HL-60 (cell line): Measurements from ENCODE around the gene EPB41L2.

ENCODE experiments used
- DNase-seq, 2 experiments: peaks; one replicate each; pipeline ENCODE4 v3.0.0-alpha.2; 2010 to 2020; ENCODE audit warnings: low read depth in 1 of 2, low spot score in 1 of 2
- H3K27ac ChIP-seq: fragments of 250-450 bp; sonication (Bioruptor Pico); replicated peaks from 2 replicates; pipeline ENCODE4 v1.5.1; 2020; ENCODE audit warnings: mild to moderate bottlenecking, moderate library complexity
- H3K27me3 ChIP-seq: fragments of 250-450 bp; sonication (Bioruptor Pico); 2 replicates; pipeline ENCODE4 v1.5.1; 2021; ENCODE audit warnings: mild to moderate bottlenecking, moderate library complexity; ENCODE audit not compliant: insufficient read depth, poor library complexity, severe bottlenecking
- H3K4me3 ChIP-seq: replicated peaks from 2 replicates; pipeline ENCODE4 v1.5.1; 2011; ENCODE audit warnings: mild to moderate bottlenecking, control low read depth, low read length; ENCODE audit not compliant: insufficient read depth
- CTCF ChIP-seq: IDR thresholded peaks from one replicate; pipeline ENCODE4 v1.5.1; 2011; ENCODE audit warnings: low read length, control low read depth, inconsistent platforms; ENCODE audit not compliant: insufficient read depth
- GABPA ChIP-seq: IDR thresholded peaks from 2 replicates; pipeline ENCODE4 v1.6.1; 2012; ENCODE audit warnings: low read depth
- POLR2AphosphoS5 ChIP-seq: IDR thresholded peaks from 2 replicates; pipeline ENCODE4 v1.6.1; 2012; ENCODE audit warnings: low read depth
- REST ChIP-seq: IDR thresholded peaks from 2 replicates; pipeline ENCODE4 v1.6.1; 2012; ENCODE audit warnings: low read depth; ENCODE audit not compliant: insufficient replicate concordance
- SPI1 ChIP-seq: IDR thresholded peaks from 2 replicates; pipeline ENCODE4 v1.6.1; 2012; ENCODE audit warnings: low read depth, mild to moderate bottlenecking, borderline replicate concordance

EPB41L2 gene

GRCh38 chr6:131036143-131036542, 26.9 kb downstream of the EPB41L2 start:
- no peak overlapping the region for H3K27ac ChIP-seq
- DNase-seq, result no peak
- no peaks in the 10 kb centered on the region for H3K27me3 ChIP-seq
- H3K4me3 ChIP-seq, result no peak overlapping the region
- TF ChIP-seq REST (no peak), POLR2AphosphoS5 (no peak), GABPA (no peak), SPI1 (no peak), CTCF (no peak)

DNA sequence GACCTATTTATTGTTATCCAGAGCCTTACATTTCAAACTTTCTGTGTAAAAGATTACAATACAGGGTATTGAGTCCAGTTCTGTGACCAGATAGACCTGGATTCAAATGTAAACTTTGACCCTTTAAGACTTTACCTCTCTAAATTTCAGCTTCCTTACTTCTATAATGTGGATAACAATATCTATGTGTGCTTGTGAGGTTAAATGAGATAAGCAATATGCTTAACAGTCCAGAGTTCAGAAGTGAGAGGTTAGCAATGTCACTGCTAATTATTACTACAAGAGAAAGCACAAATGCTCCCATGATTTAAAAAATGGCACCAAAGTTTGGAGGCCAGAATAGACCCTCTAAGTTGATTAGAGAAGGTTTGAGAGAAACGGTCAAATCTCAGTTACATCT, 27.5 kb downstream of the EPB41L2 start:
- TF ChIP-seq GABPA (no peak), CTCF (no peak), POLR2AphosphoS5 (no peak), REST (no peak), SPI1 (no peak)
- H3K27ac ChIP-seq, result no peak overlapping the region
- no peaks in the 10 kb centered on the region for H3K27me3 ChIP-seq
- no peak for DNase-seq
- no peak overlapping the region for H3K4me3 ChIP-seq

DNA sequence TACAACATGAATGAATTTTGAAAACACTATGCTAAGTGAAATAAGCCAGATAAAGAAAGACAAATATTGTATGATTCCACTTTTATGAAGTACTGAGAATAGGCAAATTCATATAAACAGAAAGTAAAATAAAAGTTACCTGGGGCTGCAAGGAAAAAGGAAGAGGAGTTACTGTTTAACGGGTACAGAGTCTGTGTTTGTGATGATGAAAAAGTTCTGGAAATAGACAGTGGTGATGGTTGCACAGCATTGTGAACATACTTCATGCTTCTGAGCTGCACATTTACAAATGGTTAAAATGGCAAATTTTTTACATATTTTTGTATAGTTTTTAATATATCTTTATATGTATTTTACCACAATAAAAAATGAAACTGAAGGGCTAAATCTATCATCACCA, 29.4 kb downstream of the EPB41L2 start:
- H3K27me3 ChIP-seq, result no peaks in the 10 kb centered on the region
- H3K27ac ChIP-seq, result no peak overlapping the region
- no peak overlapping the region for H3K4me3 ChIP-seq
- no peak for DNase-seq
- TF ChIP-seq REST, result no peak
- no peak for TF ChIP-seq POLR2AphosphoS5
- TF ChIP-seq SPI1, result no peak
- TF ChIP-seq GABPA, result no peak
